MM.1S (cell line): ENCODE results near the gene PREX1.

ENCODE experiments used
- CTCF ChIP-seq: fragments of 300-600 bp; sonication (generic); IDR thresholded peaks from 2 replicates; pipeline ENCODE4 v1.5.1; 2016; ENCODE audit warnings: antibody characterized with exemption, low read length, mixed read lengths
- EZH2 ChIP-seq: fragments of 300-600 bp; sonication (generic); optimal IDR thresholded peaks from 2 replicates; pipeline ENCODE3; 2017; ENCODE audit warnings: low read depth, mild to moderate bottlenecking, antibody characterized with exemption, low read length, mixed read lengths

GRCh38 chr20:48825566-48825920 is 2.3 kb downstream of the PREX1 start:
- TF ChIP-seq CTCF, result no peak
- no peak for TF ChIP-seq EZH2
